Stimulated activated naive CD8-positive, alpha-beta T cell treated with anti-CD3 and anti-CD28 coated beads, Interleukin-15, Interleukin-2, amounts not matched to agents 100 U/mL and 50 U/mL, for 24 hours (primary cell): ENCODE results near the gene SLC32A1.

Source experiments
- ATAC-seq: fragments of 150-1000 bp; cut with Tn5 transposase; one replicate; pipeline ENCODE4 v1.10.0; 2021
- DNase-seq: peaks from one replicate; pipeline ENCODE4 v3.0.0; 2021

The SLC32A1 gene

DNA sequence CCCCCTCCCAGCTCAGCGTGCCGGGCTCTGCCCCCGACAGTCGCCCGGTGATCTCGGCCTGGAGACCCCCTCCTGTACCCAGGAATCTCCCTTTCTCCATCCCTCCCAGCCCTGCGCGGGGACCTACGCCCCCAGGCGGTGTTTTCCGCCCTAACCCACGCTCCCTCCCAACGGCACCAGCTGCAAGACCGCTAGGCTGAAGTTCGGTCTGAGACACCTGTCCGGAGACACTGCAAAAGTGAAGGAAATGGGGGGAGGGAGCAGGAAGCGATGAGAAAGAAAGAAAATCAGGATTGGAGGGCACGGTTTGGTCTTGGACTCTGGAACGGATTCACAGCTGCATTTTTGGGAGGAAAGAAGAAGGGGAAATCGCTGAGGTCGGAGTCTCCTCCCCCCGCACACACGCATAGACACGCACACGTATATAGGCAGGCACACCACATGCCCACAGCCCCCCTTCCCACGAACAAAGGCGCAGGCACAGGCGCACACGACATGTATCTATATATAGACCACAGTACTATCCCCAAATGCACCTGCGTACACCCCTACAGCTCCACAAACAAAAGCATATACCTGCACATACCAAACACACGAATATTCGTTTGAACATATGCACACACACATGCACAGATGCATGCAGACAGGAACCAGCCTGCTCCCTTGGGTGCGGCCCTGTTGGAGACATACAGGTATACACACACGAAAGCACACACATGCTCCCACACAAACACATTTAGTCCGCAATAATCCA lies 1.0 kb downstream of the SLC32A1 start:
- no peak for ATAC-seq
- peak; percentile 13 for DNase-seq

DNA sequence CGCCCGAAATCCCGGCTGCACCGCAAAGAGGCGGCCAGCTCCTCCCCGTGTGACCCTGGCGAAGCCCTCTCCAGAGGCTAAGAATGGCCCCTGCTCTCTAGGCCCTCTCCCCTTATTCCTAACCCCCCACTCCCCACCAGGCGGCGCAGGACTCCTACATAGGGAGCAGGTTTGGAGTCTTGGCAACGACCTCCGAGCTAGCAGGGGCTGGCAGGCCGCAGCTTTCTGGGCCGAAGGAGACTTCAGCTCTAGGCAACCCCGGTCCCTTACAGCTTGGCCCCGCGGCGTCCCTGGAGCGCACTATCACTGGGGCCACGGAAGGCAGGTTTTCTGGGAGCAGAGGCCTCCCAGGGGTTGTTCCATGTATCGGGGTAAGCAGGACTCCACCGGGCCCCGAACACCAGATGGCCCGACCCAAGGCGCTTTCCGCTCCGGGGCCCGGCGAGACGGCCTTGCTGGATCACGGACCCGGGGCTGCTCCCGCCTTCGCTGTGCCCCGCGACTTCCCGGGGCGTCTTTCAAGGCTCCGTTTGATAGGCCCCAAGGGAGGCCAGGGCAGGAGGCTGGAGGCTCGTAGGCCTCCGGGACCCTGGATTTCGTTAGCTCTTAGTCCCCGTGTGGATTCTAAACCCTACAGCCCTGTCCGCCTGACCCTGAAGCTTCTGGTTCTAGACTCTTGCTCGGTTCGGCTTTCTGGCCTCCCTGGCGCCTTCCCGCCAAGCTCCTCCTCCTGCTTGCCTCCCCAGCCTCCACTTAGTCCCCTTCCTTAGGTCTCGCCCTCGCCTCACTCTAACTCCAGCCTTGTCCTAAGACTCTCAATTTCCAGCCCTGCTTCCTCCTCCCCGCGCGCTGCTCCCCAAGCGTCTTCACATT lies 1.9 kb downstream of the SLC32A1 start:
- DNase-seq (peak; percentile 74), ATAC-seq (peak; percentile 47)

DNA sequence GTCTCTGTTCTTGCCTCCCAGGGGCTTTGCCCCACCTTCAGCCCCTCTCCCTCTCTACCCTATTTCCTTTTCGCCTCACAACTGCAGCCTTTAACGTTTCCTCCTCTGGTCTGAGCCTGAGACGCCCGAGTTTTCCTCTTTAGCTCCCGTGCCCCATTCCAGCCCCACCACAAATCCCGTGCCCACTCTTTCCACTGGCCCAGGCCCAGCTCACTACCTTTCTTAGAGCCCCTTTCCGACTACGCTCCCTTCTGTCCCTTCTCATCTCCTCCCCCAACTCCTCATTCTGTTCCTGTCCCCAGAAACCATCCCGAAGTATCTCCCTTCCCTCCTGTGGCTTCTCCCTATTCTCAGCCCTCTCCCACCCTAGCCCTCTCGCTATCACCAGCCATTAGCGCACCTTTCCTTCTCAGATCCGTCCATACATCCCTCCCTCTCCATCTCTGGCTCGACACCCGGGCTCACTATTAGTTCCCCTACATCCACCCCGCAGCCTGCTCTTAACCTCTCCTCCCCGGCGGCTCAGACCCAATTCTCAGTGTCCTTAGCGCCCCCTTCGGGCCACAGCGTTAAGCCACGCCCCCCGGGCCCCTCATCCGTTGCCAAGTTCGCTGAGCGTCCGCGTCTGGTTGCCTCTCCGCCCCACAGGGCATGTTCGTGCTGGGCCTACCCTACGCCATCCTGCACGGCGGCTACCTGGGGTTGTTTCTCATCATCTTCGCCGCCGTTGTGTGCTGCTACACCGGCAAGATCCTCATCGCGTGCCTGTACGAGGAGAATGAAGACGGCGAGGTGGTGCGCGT lies 2.7 kb downstream of the SLC32A1 start:
- ATAC-seq, result peak; percentile 40
- DNase-seq, result peak; percentile 84

DNA sequence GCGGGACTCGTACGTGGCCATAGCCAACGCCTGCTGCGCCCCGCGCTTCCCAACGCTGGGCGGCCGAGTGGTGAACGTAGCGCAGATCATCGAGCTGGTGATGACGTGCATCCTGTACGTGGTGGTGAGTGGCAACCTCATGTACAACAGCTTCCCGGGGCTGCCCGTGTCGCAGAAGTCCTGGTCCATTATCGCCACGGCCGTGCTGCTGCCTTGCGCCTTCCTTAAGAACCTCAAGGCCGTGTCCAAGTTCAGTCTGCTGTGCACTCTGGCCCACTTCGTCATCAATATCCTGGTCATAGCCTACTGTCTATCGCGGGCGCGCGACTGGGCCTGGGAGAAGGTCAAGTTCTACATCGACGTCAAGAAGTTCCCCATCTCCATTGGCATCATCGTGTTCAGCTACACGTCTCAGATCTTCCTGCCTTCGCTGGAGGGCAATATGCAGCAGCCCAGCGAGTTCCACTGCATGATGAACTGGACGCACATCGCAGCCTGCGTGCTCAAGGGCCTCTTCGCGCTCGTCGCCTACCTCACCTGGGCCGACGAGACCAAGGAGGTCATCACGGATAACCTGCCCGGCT lies 3.4 kb downstream of the SLC32A1 start:
- ATAC-seq, result no peak
- peak; percentile 11 for DNase-seq

DNA sequence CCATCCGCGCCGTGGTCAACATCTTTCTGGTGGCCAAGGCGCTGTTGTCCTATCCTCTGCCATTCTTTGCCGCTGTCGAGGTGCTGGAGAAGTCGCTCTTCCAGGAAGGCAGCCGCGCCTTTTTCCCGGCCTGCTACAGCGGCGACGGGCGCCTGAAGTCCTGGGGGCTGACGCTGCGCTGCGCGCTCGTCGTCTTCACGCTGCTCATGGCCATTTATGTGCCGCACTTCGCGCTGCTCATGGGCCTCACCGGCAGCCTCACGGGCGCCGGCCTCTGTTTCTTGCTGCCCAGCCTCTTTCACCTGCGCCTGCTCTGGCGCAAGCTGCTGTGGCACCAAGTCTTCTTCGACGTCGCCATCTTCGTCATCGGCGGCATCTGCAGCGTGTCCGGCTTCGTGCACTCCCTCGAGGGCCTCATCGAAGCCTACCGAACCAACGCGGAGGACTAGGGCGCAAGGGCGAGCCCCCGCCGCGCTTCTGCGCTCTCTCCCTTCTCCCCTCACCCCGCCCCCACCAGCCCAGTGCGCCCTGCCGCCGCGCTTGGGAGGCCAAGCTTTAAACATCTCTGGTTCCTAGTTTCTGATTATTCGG lies 4.0 kb downstream of the SLC32A1 start:
- no peak for ATAC-seq

GRCh38 chr20:38728911-38729642 lies 4.8 kb downstream of the SLC32A1 start:
- DNase-seq, result peak; percentile 27

More for the DNA sequence above, 4.0 kb downstream of the SLC32A1 start:
- peak; percentile 15 for DNase-seq

DNA sequence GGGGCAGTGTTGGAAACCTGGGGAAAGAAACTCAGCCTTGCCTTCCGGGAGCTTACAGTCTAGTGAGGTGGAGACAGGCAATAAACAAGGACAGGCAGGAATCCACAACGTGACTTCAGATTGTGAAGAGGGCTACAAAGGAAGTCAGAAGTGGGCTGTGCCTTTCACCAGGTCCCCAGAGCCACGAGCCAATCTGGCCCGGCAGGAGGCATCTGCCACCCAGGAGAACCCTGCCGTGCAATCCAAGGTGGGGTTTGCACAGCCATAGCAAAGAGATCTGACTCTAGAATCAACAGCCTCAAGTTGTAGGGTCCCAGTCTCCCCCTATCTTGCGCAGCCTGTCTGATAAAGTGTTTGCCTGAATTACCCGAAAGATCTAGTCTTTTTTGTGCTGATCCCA lies 5.5 kb downstream of the SLC32A1 start:
- DNase-seq (peak; percentile 14), ATAC-seq (no peak)

More at GRCh38 chr20:38728911-38729642, 4.8 kb downstream of the SLC32A1 start:
- ATAC-seq, result no peak

DNA sequence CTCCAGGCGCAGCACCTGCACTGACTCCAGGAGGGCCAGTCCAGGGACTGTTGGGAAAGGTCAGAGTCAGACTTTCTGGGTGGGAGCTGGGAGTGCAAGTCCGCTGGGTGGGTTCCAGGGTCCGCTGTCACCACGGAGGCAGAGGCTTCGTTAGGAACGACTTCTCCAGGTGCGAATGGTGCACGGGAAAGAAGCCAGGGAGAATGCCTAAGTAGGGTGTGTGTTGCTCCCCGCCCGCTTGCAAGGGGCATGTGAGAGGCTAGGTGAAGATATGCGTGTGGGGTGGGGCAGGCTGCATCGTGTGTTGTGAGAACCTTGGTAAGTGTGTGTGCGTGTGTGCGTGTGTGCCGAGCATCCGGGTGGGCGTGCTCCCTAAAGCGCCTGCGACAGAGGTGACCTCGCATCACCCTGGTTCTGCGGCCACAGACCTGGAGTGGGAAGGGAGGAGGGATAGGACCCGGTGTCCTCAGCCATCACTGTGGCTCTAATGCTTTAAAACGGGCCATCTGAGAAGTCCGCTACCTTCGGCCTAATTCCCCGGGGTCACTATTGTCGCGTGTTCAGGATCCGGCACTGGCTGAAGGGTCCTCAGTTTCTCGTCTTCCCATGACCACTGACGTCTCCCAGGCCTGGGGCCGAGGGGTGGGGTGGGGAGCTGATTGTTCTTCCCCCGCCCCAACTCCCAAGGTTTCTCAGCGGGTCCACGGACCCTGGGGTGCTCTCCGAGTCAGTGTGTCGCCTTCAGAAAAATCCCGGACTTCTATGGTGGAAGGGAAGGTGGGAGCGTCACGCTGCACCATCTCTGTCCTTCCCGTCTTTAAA lies 6.1 kb downstream of the SLC32A1 start:
- no peak for ATAC-seq
- DNase-seq, result peak; percentile 7

DNA sequence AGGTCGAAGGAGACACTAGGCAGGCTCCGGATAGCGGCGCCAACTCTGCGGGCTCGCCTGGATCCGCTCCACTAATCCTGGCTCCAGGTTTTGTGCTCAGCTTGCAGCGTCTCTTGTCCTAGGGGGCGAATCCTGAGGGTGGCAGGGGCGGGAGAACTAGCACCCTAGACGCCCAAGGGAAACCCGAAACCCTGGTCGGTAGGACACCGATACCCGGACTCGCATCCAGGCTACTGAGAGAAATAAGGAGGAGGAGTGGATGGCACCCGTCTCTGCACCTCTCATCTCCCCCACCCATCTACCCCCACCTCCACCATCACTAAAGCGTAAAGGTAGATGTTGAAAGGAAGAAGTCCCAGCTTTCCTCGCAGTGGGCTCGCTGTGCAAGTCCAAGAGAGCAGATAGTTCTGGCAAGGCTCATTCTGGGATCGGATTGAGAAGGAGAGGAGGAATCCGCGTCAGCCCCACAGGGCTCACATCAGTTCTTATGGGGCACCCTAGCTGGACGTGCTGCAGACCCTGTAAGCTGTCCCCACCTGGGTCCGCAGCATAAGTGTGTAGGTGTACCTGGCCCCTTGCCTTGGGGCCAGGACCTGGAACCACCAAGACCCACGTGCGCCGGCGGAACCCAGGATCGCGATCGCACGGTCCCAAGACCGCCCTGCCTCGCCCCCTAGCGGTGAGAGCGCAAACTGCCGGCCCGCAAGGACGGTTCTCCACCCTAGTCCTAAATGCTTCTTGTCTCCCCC lies 6.9 kb downstream of the SLC32A1 start:
- peak; percentile 91 for DNase-seq
- ATAC-seq, result peak; percentile 75

DNA sequence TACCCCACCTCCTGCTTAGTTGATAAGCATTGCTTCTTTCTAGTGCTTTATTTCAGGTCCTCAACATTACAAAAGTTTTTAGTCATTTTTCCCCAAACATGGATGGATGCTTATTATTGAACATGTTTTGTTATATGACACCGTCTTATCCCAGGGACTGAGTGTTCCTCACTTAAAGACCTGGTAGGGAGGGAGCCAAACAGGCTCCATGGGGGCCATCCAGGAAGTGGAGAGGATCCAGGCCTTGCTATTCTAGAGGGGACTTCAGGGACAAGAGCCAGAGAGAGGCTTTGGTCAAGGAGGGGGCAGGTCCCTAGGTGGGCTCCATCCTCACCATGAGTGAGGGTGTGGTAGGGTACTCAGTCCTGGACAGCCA lies 7.4 kb downstream of the SLC32A1 start:
- ATAC-seq, result no peak
- no peak for DNase-seq

- DNase-seq (no peak), ATAC-seq (no peak)
Observed at GRCh38 chr20:38732981-38733380, 8.7 kb downstream of the SLC32A1 start.

GRCh38 chr20:38735172-38735571 lies 10.9 kb downstream of the SLC32A1 start:
- DNase-seq (no peak), ATAC-seq (no peak)

GRCh38 chr20:38737887-38738286 lies 13.6 kb downstream of the SLC32A1 start:
- ATAC-seq (no peak), DNase-seq (no peak)

DNA sequence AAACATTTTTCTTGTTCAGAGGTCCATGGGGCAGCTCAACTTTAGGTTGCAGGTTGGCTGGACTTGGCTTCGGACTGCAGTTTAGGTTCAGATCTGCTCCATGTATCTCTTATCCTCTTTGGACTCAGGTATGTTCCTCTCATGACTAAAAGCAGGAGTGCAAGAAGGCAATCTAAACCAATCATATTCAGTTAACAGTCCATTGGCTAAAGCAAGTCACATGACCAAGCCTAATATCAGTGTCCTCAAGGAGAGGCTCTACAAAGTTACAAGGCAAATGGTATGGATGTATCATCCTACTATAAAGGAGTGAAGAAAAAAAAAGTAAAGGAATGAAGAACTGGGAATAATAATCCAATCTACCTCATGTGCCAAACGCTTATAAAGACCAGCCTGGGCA lies 21.5 kb downstream of the SLC32A1 start:
- DNase-seq, result no peak
- ATAC-seq, result no peak

DNA sequence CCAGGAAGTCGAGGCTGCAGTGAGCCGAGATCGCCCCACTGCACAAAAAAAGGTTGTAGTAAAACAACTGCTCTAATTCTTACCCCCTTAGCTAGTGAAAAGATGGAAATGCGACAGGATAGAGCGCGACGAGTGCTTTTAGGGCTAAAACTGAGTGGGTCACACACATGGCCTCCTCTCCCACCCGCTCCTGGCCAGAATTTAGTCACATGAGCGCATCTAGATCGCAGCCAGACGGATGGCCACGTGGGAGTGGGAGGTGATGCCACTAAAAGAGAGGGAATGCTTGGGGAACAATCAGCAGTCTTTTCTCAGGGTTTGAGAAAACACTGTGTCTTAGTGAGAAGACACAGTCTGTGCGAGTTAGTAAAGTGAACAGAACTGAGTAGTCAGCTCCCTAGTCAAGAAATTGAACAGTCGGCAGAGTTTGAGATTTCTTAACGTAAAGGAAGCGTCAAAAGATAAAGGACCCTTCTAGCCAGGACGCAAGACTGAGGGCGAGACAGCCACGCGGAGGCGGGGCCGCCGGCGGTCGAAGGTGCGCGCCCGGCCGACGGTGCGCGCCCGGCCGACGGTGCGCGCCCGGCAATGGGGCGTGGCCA lies 23.3 kb downstream of the SLC32A1 start:
- ATAC-seq, result no peak

GRCh38 chr20:38748097-38748860 lies 24.0 kb downstream of the SLC32A1 start, which contains the start of gene ACTR5:
TSS of gene ACTR5 (plus strand) at chr20:38748460. CDS start at chr20:38748479, 19 bp downstream.
- peak; percentile 99 for DNase-seq
- ATAC-seq, result peak; percentile 92

More for the DNA sequence above, 23.3 kb downstream of the SLC32A1 start:
- no peak for DNase-seq

- ATAC-seq (peak; percentile 45), DNase-seq (peak; percentile 53)
Observed at GRCh38 chr20:38748861-38749149, 24.5 kb downstream of the SLC32A1 start.

- ATAC-seq (no peak), DNase-seq (peak; percentile 20)
Observed at GRCh38 chr20:38751360-38751976, 27.2 kb downstream of the SLC32A1 start.
